HG03558 (cell line): Measurements from ENCODE around the gene ACADVL.
"Not testable (repeated sequence)": the region's sequence is repeated elsewhere in the genome, so short reads cannot be mapped to it uniquely, and the experiment has no call there.

ENCODE experiments used
- ATAC-seq: cut with Tn5 transposase; IDR thresholded peaks from one replicate; pipeline ENCODE4 v1.9.1; 2021; ENCODE audit warnings: moderate number of reproducible peaks; ENCODE audit not compliant: unreplicated experiment; ENCODE audit errors: extremely low read depth

The ACADVL gene

DNA sequence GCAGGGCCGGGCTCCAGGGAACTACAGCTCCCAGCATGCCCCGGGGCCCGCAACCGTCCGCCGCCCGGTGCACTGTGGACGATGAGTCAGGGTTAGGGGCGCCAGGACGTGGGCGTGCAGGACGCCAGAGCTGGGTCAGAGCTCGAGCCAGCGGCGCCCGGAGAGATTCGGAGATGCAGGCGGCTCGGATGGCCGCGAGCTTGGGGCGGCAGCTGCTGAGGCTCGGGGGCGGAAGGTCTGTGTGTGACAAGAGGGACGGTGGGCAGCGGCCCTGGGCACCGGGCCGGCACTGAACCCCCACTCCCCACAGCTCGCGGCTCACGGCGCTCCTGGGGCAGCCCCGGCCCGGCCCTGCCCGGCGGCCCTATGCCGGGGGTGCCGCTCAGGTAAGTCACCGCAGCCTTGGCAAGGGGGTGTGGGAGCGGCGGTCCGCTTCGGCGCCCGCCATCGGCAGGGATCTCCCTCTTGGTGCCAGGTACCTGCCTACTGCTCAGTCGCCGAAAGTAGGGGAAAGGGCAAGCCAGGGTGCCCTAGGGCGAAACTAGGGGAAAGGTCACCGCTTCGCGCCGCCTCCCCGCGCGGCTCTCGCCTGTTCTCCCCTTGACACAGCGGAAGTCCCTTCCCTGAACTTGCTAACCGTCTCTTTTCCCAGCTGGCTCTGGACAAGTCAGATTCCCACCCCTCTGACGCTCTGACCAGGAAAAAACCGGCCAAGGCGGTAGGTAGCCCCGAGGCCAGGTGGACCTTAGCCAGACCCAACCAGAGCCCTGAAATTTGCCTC is at the start of gene ACADVL, which contains the start of gene DLG4:
TSS of gene ACADVL (plus strand) at position 127 of the 781 bp plus-strand sequence. CDS start at position 174, 47 bp downstream.
TSS of gene DLG4 (minus strand) at position 25 of the 781 bp plus-strand sequence.
- no peak for ATAC-seq

DNA sequence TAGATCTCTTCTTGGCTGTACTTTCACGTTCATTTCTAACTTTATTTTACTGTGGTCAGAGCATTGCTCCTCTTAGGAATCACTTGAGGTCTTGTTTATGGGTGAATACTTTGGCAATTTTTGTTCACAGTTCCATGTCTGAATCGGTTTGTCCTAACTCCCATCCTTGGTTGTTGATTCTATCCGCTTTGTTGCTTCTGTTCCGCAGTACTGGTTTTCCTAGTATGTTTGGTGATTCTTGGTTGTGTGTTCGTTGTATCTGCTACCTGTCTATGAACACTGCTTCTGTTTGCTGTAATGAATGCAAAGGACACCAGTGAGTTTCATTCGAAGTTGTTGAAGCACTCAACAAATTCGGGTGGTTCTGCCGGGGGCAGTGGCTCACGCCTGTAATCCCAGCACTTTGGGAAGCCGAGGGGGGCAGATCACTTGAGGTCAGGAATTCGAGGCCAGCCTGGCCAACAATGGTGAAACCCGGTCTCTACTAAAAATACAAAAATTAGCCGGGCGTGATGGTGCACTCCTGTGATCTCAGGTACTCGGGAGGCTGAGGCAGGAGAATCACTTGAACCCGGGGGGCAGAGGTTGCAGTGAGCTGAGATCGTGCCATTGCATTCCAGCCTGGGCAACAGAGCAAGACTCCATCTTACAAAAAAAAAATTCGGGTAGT is 47.1 kb upstream of the ACADVL start:
- ATAC-seq = not testable (repeated sequence)

GRCh38 chr17:7173687-7174602 is 45.8 kb upstream of the ACADVL start:
- ATAC-seq = no peak

- no peak for ATAC-seq
Observed at GRCh38 chr17:7174603-7175326, 45.0 kb upstream of the ACADVL start.

- no peak for ATAC-seq
Observed at GRCh38 chr17:7175330-7175733, 44.4 kb upstream of the ACADVL start.

DNA sequence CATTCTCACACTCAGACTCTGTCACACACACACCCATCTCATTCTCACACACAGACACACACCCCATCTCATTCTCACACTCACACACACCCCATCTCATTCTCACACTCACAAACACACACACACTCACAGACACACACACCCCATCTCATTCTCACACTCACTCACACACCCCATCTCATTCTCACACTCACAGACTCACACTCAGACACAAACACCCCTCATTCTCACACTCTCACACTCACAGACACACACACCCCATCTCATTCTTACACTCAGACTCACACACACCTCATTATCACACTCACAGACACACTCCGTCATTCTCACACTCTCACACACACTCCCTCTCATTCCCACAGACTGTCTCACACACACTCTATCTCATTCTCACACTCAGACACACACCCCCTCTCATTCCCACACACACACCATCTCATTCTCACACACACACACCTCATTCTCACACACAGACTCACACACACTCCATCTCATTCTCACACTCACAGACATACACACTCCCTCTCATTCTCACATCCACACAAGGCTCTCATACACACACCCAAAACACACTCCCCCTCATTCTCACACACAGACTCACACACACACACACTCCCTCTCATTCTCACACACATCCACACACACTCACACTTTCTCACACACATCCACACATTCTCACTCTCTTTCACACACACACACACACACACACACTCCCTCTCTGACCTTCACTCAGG is 43.5 kb upstream of the ACADVL start:
- ATAC-seq = no peak

DNA sequence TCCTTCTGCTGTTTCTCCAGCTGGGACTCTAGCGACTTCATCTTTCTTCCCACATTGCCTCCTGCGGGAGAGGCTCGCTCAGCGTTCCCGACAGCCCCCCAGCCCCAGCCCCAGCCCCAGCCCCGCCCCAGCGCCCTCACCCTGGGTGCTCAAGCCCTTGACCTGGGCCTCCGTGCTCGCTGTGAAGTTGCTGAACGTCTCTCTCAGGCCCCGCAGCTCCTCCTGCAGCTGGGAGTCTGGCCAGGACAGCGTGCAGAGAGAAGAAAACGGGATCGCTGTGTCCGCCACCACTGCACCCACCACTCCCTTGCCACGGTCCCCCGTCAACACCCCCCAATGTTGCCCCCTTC is 42.9 kb upstream of the ACADVL start:
- no peak for ATAC-seq

DNA sequence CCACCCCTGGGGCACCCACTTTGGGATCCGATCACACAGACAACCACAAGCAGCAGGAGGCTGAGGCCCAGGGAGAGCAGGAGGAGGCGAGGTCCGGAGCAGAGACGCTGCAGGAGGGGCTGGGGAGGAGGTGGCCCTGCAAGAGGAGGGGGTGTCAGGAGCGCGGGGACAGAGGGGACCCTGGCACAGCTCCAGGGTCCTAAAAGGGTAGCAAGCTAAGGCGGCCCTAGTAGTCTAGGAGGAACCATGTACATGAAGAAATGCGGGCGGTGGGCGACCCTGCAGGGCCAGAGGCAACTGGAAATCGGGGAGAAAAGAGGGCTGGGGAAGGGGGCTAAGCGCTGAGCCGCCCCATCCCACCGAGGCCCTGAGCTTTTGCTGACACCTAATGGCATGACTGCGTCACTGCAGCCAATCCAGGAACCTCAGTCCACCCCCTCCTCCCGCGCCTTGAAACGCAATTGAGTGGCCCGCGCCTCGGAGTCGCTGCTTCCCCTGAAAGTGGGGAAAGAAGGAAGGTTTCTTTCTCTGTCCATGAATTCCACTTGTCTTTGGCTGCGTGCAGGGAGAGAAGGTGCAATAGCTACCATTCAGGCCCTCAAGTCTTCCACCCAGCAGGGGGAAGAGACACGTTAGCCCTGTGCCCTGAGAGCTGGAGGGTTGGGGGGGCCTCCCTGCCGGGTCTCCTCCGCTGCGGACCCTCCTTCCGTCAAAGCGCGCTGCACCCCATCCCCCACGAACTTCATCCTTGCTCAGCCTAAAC is 42.4 kb upstream of the ACADVL start:
- ATAC-seq = no peak

DNA sequence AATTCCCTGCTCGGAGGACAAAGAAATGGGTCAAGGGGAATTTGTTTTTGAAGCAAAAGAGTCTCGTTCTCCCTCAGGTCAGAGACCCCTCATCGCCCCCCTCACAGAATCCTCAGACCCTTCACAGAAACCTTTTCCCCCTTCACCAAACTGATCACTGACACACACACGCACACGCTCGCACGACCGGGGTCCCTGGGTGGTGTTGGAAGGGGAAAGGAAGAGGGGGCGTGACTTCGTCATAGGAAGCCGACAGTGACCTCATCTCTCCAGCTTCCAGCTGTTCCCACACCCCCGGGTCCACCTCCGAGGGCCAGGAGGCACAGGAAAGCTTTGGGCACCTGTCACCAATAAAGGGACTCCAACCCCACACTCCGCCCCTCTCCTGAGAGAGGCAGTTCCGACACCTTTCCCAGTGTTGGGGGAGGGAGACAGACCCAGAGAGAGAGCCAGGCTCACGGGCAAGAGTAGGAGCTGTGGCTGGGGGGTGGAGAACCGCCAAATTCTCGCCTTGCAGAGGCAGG is 41.7 kb upstream of the ACADVL start:
- ATAC-seq = no peak

DNA sequence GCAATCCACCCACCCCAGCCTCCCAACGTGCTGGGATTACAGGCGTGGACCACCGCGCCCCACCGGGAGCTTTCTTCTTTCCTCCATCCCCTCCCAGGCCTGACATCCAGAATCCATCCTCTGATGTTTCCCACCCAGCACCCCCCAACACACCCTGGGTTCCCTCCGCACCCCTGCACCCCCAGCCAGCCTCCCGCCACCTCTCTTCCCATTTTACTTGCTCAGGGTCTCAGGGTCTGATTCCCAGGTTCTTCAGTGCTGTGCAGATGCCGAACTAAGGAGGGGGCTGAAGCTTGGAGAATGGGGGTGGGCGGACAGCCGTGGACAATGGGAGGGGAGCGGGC is 40.8 kb upstream of the ACADVL start:
- no peak for ATAC-seq

GRCh38 chr17:7179317-7180254 is 40.2 kb upstream of the ACADVL start, which contains the start of gene ASGR1:
Gene ASGR1, minus strand, starts transcription at chr17:7179370. Its CDS starts 807 bp downstream, at chr17:7178563.
- no peak for ATAC-seq

GRCh38 chr17:7182101-7182500 is 37.6 kb upstream of the ACADVL start:
- not testable (repeated sequence) for ATAC-seq

- no peak for ATAC-seq
Observed at GRCh38 chr17:7183433-7184090, 36.2 kb upstream of the ACADVL start.

DNA sequence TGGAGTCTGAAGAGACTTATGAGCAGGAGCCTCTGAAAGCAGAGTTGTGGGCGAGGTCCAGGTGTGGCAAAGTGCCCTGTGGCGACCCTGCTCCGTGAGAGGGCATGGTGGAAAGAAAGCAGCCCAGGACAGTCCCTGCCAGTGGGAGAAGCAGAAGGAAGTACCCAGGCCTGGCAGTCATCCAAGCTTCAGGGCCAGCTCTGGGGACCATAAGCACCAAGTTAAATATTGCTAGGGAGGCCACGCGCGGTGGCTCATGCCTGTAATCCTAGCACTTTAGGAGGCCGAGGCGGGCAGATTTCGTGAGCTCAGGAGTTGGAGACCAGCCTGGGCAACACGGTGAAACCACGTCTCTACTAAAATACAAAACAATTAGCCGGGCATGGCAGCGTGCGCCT is 35.6 kb upstream of the ACADVL start:
- no peak for ATAC-seq

- ATAC-seq = no peak
Observed at GRCh38 chr17:7184647-7185046, 35.1 kb upstream of the ACADVL start.

DNA sequence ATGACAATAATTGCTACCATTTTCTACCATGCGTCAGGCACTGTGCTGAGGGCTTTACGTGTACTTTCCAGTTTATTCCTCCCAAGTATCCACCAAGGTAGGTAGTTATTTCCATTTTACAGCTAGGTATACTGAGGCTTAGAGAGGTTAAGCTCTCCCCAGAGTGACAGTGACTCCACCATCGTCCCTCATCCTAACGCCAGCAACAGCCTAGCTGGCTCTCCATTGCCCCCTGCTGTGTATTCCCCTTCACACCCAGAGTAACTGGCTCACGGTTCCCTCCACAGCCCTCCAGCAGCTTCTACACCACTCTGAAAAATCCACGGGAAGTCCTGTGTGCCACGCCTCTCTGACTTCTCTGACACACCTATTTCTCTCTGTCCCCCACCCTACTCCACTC is 33.5 kb upstream of the ACADVL start:
- no peak for ATAC-seq
